ENCODE measurements around the gene PLCG2.

PLCG2 gene

DNA sequence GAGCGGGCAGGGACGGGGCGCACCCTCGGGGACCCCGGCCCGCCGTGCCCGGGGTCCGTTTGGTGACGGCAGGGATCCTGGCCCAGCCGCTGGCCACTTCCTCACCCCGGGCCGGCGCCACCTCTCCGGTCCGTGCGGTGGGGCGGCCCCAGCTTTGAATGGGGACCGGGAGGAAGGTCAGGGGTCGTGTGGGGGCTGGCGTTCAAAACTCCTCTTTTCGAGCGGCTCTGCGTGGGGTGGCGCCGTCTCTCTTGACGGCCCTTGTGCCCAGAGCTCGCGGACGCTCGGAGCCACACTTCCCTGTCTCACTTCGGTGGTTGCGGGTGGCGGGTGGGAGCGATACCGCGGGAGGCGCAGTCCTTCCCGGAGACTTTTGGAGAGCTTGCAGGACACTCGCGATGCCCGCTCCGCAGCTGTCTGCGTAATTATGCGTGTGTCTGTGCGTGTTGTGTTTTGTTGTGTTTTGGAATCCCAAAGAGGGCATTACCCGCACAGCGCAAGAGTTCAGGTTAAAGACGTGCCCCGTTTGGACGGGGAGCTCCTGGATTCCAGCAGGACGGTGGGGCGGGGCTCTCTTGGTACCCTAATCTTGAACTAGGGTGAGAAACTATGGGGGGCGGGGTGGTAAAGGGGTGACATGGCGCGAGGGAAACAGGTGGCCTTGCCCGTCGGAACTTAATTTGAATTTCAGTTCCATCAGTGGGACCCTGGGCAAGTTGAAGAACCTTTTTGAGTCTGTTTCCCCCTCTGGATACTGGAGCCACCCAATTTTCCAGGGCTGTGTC is 637 bp downstream of the PLCG2 start:
- TF ChIP-seq ESRRG (CRISPR knock-in tag; IDR thresholded peaks at IDR 0.05) (no peak), TCF4 (CRISPR knock-in tag; IDR thresholded peaks at IDR 0.05; ENCODE audit: borderline replicate concordance) (no peak), BACH2 (CRISPR knock-in tag; IDR thresholded peaks at IDR 0.05; ENCODE audit: borderline replicate concordance) (no peak), OSR1 (CRISPR knock-in tag; IDR thresholded peaks at IDR 0.05) (no peak), PPARA (CRISPR knock-in tag; IDR thresholded peaks at IDR 0.05; ENCODE audit: borderline replicate concordance) (no peak), TOX (CRISPR knock-in tag; IDR thresholded peaks at IDR 0.05; ENCODE audit: borderline replicate concordance) (no peak), RARB (CRISPR knock-in tag; IDR thresholded peaks at IDR 0.05) (no peak), ARNTL (CRISPR knock-in tag; IDR thresholded peaks at IDR 0.05; ENCODE audit: borderline replicate concordance, low read depth) (no peak), GLIS3 (CRISPR knock-in tag; IDR thresholded peaks at IDR 0.05) (no peak), ZFP3 (CRISPR knock-in tag; IDR thresholded peaks at IDR 0.05) (no peak), ZNF8 (CRISPR knock-in tag; IDR thresholded peaks at IDR 0.05) (no peak), ISL1 (CRISPR knock-in tag; IDR thresholded peaks at IDR 0.05) (no peak), ZNF70 (CRISPR knock-in tag; IDR thresholded peaks at IDR 0.05) (no peak), ZC3H10 (CRISPR knock-in tag; IDR thresholded peaks at IDR 0.05) (no peak), CSDC2 (CRISPR knock-in tag; IDR thresholded peaks at IDR 0.05) (no peak), ZNF565 (CRISPR knock-in tag; conservative IDR thresholded peaks at IDR 0.05; ENCODE audit: low read depth) (no peak), TSHZ2 (CRISPR knock-in tag; IDR thresholded peaks at IDR 0.05) (no peak)
- TF ChIP-seq, protein P1, sequence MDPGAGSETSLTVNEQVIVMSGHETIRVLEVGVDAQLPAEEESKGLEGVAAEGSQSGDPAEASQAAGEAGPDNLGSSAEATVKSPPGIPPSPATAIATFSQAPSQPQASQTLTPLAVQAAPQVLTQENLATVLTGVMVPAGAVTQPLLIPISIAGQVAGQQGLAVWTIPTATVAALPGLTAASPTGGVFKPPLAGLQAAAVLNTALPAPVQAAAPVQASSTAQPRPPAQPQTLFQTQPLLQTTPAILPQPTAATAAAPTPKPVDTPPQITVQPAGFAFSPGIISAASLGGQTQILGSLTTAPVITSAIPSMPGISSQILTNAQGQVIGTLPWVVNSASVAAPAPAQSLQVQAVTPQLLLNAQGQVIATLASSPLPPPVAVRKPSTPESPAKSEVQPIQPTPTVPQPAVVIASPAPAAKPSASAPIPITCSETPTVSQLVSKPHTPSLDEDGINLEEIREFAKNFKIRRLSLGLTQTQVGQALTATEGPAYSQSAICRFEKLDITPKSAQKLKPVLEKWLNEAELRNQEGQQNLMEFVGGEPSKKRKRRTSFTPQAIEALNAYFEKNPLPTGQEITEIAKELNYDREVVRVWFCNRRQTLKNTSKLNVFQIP (CRISPR knock-in tag; IDR thresholded peaks at IDR 0.05; ENCODE audit: borderline replicate concordance, low read depth), result no peak
- TF ChIP-seq, protein P2, sequence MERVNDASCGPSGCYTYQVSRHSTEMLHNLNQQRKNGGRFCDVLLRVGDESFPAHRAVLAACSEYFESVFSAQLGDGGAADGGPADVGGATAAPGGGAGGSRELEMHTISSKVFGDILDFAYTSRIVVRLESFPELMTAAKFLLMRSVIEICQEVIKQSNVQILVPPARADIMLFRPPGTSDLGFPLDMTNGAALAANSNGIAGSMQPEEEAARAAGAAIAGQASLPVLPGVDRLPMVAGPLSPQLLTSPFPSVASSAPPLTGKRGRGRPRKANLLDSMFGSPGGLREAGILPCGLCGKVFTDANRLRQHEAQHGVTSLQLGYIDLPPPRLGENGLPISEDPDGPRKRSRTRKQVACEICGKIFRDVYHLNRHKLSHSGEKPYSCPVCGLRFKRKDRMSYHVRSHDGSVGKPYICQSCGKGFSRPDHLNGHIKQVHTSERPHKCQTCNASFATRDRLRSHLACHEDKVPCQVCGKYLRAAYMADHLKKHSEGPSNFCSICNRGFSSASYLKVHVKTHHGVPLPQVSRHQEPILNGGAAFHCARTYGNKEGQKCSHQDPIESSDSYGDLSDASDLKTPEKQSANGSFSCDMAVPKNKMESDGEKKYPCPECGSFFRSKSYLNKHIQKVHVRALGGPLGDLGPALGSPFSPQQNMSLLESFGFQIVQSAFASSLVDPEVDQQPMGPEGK (CRISPR knock-in tag; IDR thresholded peaks at IDR 0.05; ENCODE audit: borderline replicate concordance), result no peak
- TF ChIP-seq, protein P3, sequence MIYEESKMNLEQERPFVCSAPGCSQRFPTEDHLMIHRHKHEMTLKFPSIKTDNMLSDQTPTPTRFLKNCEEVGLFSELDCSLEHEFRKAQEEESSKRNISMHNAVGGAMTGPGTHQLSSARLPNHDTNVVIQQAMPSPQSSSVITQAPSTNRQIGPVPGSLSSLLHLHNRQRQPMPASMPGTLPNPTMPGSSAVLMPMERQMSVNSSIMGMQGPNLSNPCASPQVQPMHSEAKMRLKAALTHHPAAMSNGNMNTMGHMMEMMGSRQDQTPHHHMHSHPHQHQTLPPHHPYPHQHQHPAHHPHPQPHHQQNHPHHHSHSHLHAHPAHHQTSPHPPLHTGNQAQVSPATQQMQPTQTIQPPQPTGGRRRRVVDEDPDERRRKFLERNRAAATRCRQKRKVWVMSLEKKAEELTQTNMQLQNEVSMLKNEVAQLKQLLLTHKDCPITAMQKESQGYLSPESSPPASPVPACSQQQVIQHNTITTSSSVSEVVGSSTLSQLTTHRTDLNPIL (CRISPR knock-in tag; IDR thresholded peaks at IDR 0.05; ENCODE audit: low read depth), result no peak
- ATAC-seq, result no peak; the same call in 2 of the 3 replicates

- no peak for ATAC-seq
- no peak for TF ChIP-seq CSDC2 (CRISPR knock-in tag; IDR thresholded peaks at IDR 0.05)
- TF ChIP-seq TCF4 (CRISPR knock-in tag; IDR thresholded peaks at IDR 0.05; ENCODE audit: borderline replicate concordance), result no peak
These were observed 1.3 kb downstream of the PLCG2 start for GRCh38 chr16:81780350-81780749.

- ATAC-seq, result no peak
- TF ChIP-seq ZFP3 (CRISPR knock-in tag; IDR thresholded peaks at IDR 0.05) (no peak), GLIS3 (CRISPR knock-in tag; IDR thresholded peaks at IDR 0.05) (no peak), SNAI2 (CRISPR knock-in tag; IDR thresholded peaks at IDR 0.05) (no peak), ZFP30 (CRISPR knock-in tag; IDR thresholded peaks at IDR 0.05) (no peak), ZNF565 (CRISPR knock-in tag; conservative IDR thresholded peaks at IDR 0.05; ENCODE audit: low read depth) (no peak), OSR1 (CRISPR knock-in tag; IDR thresholded peaks at IDR 0.05) (no peak), TSHZ2 (CRISPR knock-in tag; IDR thresholded peaks at IDR 0.05) (no peak), ISL1 (CRISPR knock-in tag; IDR thresholded peaks at IDR 0.05) (no peak), ARNTL (CRISPR knock-in tag; IDR thresholded peaks at IDR 0.05; ENCODE audit: borderline replicate concordance, low read depth) (no peak), ZC3H10 (CRISPR knock-in tag; IDR thresholded peaks at IDR 0.05) (no peak), ZNF8 (CRISPR knock-in tag; IDR thresholded peaks at IDR 0.05) (no peak), PPARA (CRISPR knock-in tag; IDR thresholded peaks at IDR 0.05; ENCODE audit: borderline replicate concordance) (no peak), BACH2 (CRISPR knock-in tag; IDR thresholded peaks at IDR 0.05; ENCODE audit: borderline replicate concordance) (no peak), CSDC2 (CRISPR knock-in tag; IDR thresholded peaks at IDR 0.05) (no peak)
- TF ChIP-seq, protein P3 (CRISPR knock-in tag; IDR thresholded peaks at IDR 0.05; ENCODE audit: low read depth), result no peak
- TF ChIP-seq, protein P4, sequence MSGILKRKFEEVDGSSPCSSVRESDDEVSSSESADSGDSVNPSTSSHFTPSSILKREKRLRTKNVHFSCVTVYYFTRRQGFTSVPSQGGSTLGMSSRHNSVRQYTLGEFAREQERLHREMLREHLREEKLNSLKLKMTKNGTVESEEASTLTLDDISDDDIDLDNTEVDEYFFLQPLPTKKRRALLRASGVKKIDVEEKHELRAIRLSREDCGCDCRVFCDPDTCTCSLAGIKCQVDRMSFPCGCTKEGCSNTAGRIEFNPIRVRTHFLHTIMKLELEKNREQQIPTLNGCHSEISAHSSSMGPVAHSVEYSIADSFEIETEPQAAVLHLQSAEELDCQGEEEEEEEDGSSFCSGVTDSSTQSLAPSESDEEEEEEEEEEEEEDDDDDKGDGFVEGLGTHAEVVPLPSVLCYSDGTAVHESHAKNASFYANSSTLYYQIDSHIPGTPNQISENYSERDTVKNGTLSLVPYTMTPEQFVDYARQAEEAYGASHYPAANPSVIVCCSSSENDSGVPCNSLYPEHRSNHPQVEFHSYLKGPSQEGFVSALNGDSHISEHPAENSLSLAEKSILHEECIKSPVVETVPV (CRISPR knock-in tag; IDR thresholded peaks at IDR 0.05), result no peak
These were observed 3.1 kb downstream of the PLCG2 start for GRCh38 chr16:81782236-81782635.
